ENCODE measurements around the gene CDK18.

The CDK18 gene

GRCh38 chr1:205524794-205525101 lies 20.3 kb downstream of the CDK18 start:
- no peaks in the 10 kb centered on the region for H3K36me3 ChIP-seq (ENCODE audit: insufficient read depth)
- H3K4me1 ChIP-seq (ENCODE audit: low read depth, poor library complexity, severe bottlenecking): peaks cover 9% of the 10 kb centered on the region
- no peak overlapping the region for H3K4me3 ChIP-seq (IDR thresholded peaks at IDR 0.05; ENCODE audit: insufficient read depth, low read depth, low read length)
- H3K27ac ChIP-seq: no peak overlapping the region
- no peak overlapping the region for H2AFZ ChIP-seq (ENCODE audit: low read depth)
- H3K4me2 ChIP-seq: no peak overlapping the region
- H3K27me3 ChIP-seq (ENCODE audit: insufficient read depth, low read depth): no peaks in the 10 kb centered on the region
- H3K79me2 ChIP-seq (ENCODE audit: insufficient read depth, low read depth): no peaks in the 10 kb centered on the region
- no peaks in the 10 kb centered on the region for H4K20me1 ChIP-seq (ENCODE audit: insufficient read depth)
- H3K9ac ChIP-seq: no peak overlapping the region
- no peak for TF ChIP-seq CTCF (conservative IDR thresholded peaks at IDR 0.05; ENCODE audit: low read depth, low read length)

- no peak overlapping the region for H3K27ac ChIP-seq
These were observed 21.2 kb downstream of the CDK18 start for GRCh38 chr1:205525495-205526285.

GRCh38 chr1:205526431-205526830 lies 22.0 kb downstream of the CDK18 start:
- no peak overlapping the region for H2AFZ ChIP-seq (ENCODE audit: low read depth)
- H3K79me2 ChIP-seq (ENCODE audit: insufficient read depth, low read depth): no peaks in the 10 kb centered on the region
- no peak overlapping the region for H3K9ac ChIP-seq
- peaks cover 9% of the 10 kb centered on the region for H3K4me1 ChIP-seq (ENCODE audit: low read depth, poor library complexity, severe bottlenecking)
- no peaks in the 10 kb centered on the region for H3K27me3 ChIP-seq (ENCODE audit: insufficient read depth, low read depth)
- no peaks in the 10 kb centered on the region for H4K20me1 ChIP-seq (ENCODE audit: insufficient read depth)
- H3K36me3 ChIP-seq (ENCODE audit: insufficient read depth): no peaks in the 10 kb centered on the region
- H3K4me2 ChIP-seq: no peak overlapping the region
- TF ChIP-seq CTCF (conservative IDR thresholded peaks at IDR 0.05; ENCODE audit: low read depth, low read length): no peak
- H3K4me3 ChIP-seq (IDR thresholded peaks at IDR 0.05; ENCODE audit: insufficient read depth, low read depth, low read length): no peak overlapping the region
- no peak overlapping the region for H3K27ac ChIP-seq

More at GRCh38 chr1:205525495-205526285, 21.2 kb downstream of the CDK18 start:
- H3K36me3 ChIP-seq (ENCODE audit: insufficient read depth): no peaks in the 10 kb centered on the region
- no peaks in the 10 kb centered on the region for H3K27me3 ChIP-seq (ENCODE audit: insufficient read depth, low read depth)
- no peak overlapping the region for H3K4me2 ChIP-seq
- no peak overlapping the region for H2AFZ ChIP-seq (ENCODE audit: low read depth)
- no peak for TF ChIP-seq CTCF (conservative IDR thresholded peaks at IDR 0.05; ENCODE audit: low read depth, low read length)
- no peak overlapping the region for H3K4me3 ChIP-seq (IDR thresholded peaks at IDR 0.05; ENCODE audit: insufficient read depth, low read depth, low read length)
- H3K4me1 ChIP-seq (ENCODE audit: low read depth, poor library complexity, severe bottlenecking): peaks cover 9% of the 10 kb centered on the region
- H3K9ac ChIP-seq: no peak overlapping the region
- H4K20me1 ChIP-seq (ENCODE audit: insufficient read depth): no peaks in the 10 kb centered on the region
- H3K79me2 ChIP-seq (ENCODE audit: insufficient read depth, low read depth): no peaks in the 10 kb centered on the region

- no peak for TF ChIP-seq CTCF (conservative IDR thresholded peaks at IDR 0.05; ENCODE audit: low read depth, low read length)
- Histone ChIP-seq H3K27ac (no peak overlapping the region), H2AFZ (ENCODE audit: low read depth) (no peak overlapping the region), H3K4me2 (no peak overlapping the region), H3K9ac (no peak overlapping the region), H3K79me2 (ENCODE audit: insufficient read depth, low read depth) (no peaks in the 10 kb centered on the region), H4K20me1 (ENCODE audit: insufficient read depth) (no peaks in the 10 kb centered on the region), H3K4me3 (IDR thresholded peaks at IDR 0.05; ENCODE audit: insufficient read depth, low read depth, low read length) (no peak overlapping the region), H3K27me3 (ENCODE audit: insufficient read depth, low read depth) (no peaks in the 10 kb centered on the region), H3K4me1 (ENCODE audit: low read depth, poor library complexity, severe bottlenecking) (peaks cover 9% of the 10 kb centered on the region), H3K36me3 (ENCODE audit: insufficient read depth) (no peaks in the 10 kb centered on the region)
These were observed 23.5 kb downstream of the CDK18 start for GRCh38 chr1:205527931-205528330.
